NT2/D1 (cell line): ENCODE results near the gene CACNG4.

Experiments
- SUZ12 ChIP-seq: IDR thresholded peaks from 2 replicates; pipeline ENCODE4 v1.6.1; 2011; ENCODE audit not compliant: insufficient read length, insufficient read depth; ENCODE audit errors: extremely low read depth
- YY1 ChIP-seq: IDR thresholded peaks from 2 replicates; pipeline ENCODE4 v1.6.1; 2011; ENCODE audit not compliant: insufficient read length, insufficient read depth

DNA sequence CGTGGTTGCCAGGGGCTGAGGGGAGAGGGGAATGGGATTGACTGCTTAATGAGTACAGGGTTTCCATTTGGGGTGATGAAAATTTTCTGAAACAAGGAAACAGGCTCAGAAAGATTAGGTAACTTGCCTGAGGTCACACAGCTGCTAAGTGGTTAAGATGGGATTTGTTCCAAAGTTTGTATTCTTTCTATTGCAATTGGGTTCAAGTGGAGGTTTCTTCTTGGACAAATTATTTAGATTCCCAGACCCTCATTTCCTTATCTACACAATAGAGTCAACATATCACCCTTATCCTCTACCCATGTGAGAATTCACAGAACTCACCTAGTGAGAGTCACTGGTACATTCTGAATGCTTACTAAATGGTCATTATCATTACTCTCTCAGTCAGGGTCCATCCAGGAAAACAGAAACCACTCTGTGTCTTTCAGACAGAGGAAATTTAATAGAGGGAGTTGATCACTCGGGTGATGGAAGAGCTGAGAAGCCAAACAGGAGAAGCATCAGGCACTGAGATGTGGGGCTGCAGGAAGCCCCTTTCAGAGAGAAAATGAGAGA, 22.6 kb downstream of the CACNG4 start:
- no peak for TF ChIP-seq SUZ12
- no peak for TF ChIP-seq YY1
